Measurements from ENCODE around the gene ADRA1B. TPM values are rescaled to one million over a fixed set of nuclear protein-coding genes. Genes with fewer than 3 reads are reported as not detected.

The ADRA1B gene
- total RNA-seq, 1 experiment from 2014 or later: not detected

GRCh38 chr5:160020964-160021363, 104.7 kb downstream of the ADRA1B start:
- no peaks in the 10 kb centered on the region for H3K9me3 ChIP-seq (ENCODE audit: control insufficient read depth, low read depth, low read length)
- H3K79me1 ChIP-seq (ENCODE audit: insufficient read depth, low read depth, low read length, poor library complexity, severe bottlenecking): peaks cover 4% of the 10 kb centered on the region
- H3K23me2 ChIP-seq (ENCODE audit: insufficient read length, low read depth, low read length, poor library complexity, severe bottlenecking): no peaks in the 10 kb centered on the region
- Mint-ChIP-seq H3K4me1 (peaks cover 2 to 6% of the 10 kb centered on the region in 2 experiments; a peak in 3 of 4 replicates), H3K9me3 (no peaks in the 10 kb centered on the region), H3K4me3 (no peak overlapping the region), H3K36me3 (ENCODE audit: insufficient read depth in 1 of 3, low read depth in 3 of 3) (peaks cover 2 to 34% (median 25%) of the 10 kb centered on the region in 3 experiments; a peak in 6 of 7 replicates), H3K27me3 (ENCODE audit: low read depth) (no peaks in the 10 kb centered on the region), H3K27ac (no peak overlapping the region)
- H3K4ac ChIP-seq (ENCODE audit: low read depth, low read length): no peak overlapping the region
- no peak overlapping the region for H3K18ac ChIP-seq (ENCODE audit: insufficient read length, low read depth, low read length)
- H3K4me2 ChIP-seq (ENCODE audit: insufficient read depth, insufficient read length, low read length): no peak overlapping the region
- no peak overlapping the region for H2BK120ac ChIP-seq (ENCODE audit: low read depth, low read length, poor library complexity, severe bottlenecking)
- no peaks in the 10 kb centered on the region for H3K27me3 ChIP-seq (ENCODE audit: insufficient read depth, low read length)
- H2BK12ac ChIP-seq (ENCODE audit: insufficient read length, low read depth, low read length): no peak overlapping the region
- no peak overlapping the region for H2AK5ac ChIP-seq (ENCODE audit: insufficient read length, low read length)
- H3K56ac ChIP-seq (ENCODE audit: insufficient read length, low read depth, low read length): no peak overlapping the region
- no peak overlapping the region for H4K8ac ChIP-seq (replicated peaks; ENCODE audit: insufficient read length, low read depth, low read length)
- H4K20me1 ChIP-seq (ENCODE audit: control insufficient read depth, insufficient read depth, insufficient read length): no peaks in the 10 kb centered on the region
- H3K14ac ChIP-seq (ENCODE audit: insufficient read depth, low read length): no peak overlapping the region
- peaks cover 2% of the 10 kb centered on the region; the same call in 1 of the 2 replicates for H3K79me2 ChIP-seq (ENCODE audit: insufficient read depth, low read length)
- H3K4me1 ChIP-seq (ENCODE audit: insufficient read depth, low read length): no peaks in the 10 kb centered on the region
- no peak overlapping the region for H3K27ac ChIP-seq (ENCODE audit: insufficient read length, low read depth, low read length)
- no peak overlapping the region for H3K23ac ChIP-seq (ENCODE audit: insufficient read length, low read depth, low read length)
- DNase-seq: no peak
- no peak overlapping the region for H3K9ac ChIP-seq (ENCODE audit: extremely low read depth, insufficient read length, low read length)
- H4K91ac ChIP-seq (ENCODE audit: insufficient read length, low read depth, low read length): no peak overlapping the region
- H2BK15ac ChIP-seq (ENCODE audit: low read depth, low read length): no peak overlapping the region
- no CpG with 5 or more reads among the region's 4 CpGs for WGBS (ENCODE audit: extremely low coverage, insufficient read length, low lambda C conversion rate)
- H3T11ph ChIP-seq (ENCODE audit: low read length): no peak overlapping the region
- no peak overlapping the region for H2BK5ac ChIP-seq (ENCODE audit: insufficient read length, low read length)
- TF ChIP-seq, protein P1, sequence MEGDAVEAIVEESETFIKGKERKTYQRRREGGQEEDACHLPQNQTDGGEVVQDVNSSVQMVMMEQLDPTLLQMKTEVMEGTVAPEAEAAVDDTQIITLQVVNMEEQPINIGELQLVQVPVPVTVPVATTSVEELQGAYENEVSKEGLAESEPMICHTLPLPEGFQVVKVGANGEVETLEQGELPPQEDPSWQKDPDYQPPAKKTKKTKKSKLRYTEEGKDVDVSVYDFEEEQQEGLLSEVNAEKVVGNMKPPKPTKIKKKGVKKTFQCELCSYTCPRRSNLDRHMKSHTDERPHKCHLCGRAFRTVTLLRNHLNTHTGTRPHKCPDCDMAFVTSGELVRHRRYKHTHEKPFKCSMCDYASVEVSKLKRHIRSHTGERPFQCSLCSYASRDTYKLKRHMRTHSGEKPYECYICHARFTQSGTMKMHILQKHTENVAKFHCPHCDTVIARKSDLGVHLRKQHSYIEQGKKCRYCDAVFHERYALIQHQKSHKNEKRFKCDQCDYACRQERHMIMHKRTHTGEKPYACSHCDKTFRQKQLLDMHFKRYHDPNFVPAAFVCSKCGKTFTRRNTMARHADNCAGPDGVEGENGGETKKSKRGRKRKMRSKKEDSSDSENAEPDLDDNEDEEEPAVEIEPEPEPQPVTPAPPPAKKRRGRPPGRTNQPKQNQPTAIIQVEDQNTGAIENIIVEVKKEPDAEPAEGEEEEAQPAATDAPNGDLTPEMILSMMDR (conservative IDR thresholded peaks at IDR 0.05): no peak
- H2BK20ac ChIP-seq (ENCODE audit: low read depth, low read length, poor library complexity, severe bottlenecking): no peak overlapping the region
- no peak overlapping the region for H4K5ac ChIP-seq (ENCODE audit: insufficient read length, low read depth, low read length)
- H2AFZ ChIP-seq (ENCODE audit: low read length): no peak overlapping the region
